Measurements from ENCODE around the gene FADS6. TPM values are rescaled to one million over a fixed set of nuclear protein-coding genes. Genes with fewer than 3 reads are reported as not detected.

The FADS6 gene
- total RNA-seq, 1 donor from 2014 or later, result 0.85 TPM

- TF ChIP-seq CTCF (IDR thresholded peaks at IDR 0.05; ENCODE audit: unreplicated experiment), result no peak
- Mint-ChIP-seq H3K9me3 (no peaks in the 10 kb centered on the region), H3K27ac (no peak overlapping the region), H3K36me3 (no peaks in the 10 kb centered on the region), H3K4me1 (peaks cover 14% of the 10 kb centered on the region), H3K27me3 (ENCODE audit: low read depth) (peaks cover 53% of the 10 kb centered on the region), H3K4me3 (peak overlapping the region; percentile 33)
- DNase-seq (ENCODE audit: low spot score in 2 of 2, unreplicated experiment in 2 of 2), result no peak
These were observed 51.3 kb downstream of the FADS6 start for GRCh38 chr17:74842146-74842598.

GRCh38 chr17:74840989-74841666 lies 52.3 kb downstream of the FADS6 start:
- Mint-ChIP-seq H3K27ac (peak overlapping the region; percentile 18), H3K4me3 (no peak overlapping the region), H3K4me1 (peaks cover 14% of the 10 kb centered on the region), H3K36me3 (no peaks in the 10 kb centered on the region), H3K27me3 (ENCODE audit: low read depth) (peaks cover 46% of the 10 kb centered on the region), H3K9me3 (no peaks in the 10 kb centered on the region)
- DNase-seq (ENCODE audit: low spot score in 2 of 2, unreplicated experiment in 2 of 2), result no peak
- TF ChIP-seq CTCF (IDR thresholded peaks at IDR 0.05; ENCODE audit: unreplicated experiment), result no peak

- no peak for DNase-seq (ENCODE audit: low spot score in 2 of 2, unreplicated experiment in 2 of 2)
- Mint-ChIP-seq H3K4me1 (peaks cover 14% of the 10 kb centered on the region), H3K27me3 (ENCODE audit: low read depth) (peaks cover 38% of the 10 kb centered on the region), H3K27ac (no peak overlapping the region), H3K9me3 (no peaks in the 10 kb centered on the region), H3K4me3 (no peak overlapping the region), H3K36me3 (no peaks in the 10 kb centered on the region)
- TF ChIP-seq CTCF (IDR thresholded peaks at IDR 0.05; ENCODE audit: unreplicated experiment), result no peak
These were observed 53.2 kb downstream of the FADS6 start for GRCh38 chr17:74839990-74840852.

GRCh38 chr17:74838274-74838673 lies 55.2 kb downstream of the FADS6 start:
- TF ChIP-seq CTCF (IDR thresholded peaks at IDR 0.05; ENCODE audit: unreplicated experiment), result no peak
- H3K27ac Mint-ChIP-seq, result no peak overlapping the region
- peaks cover 20% of the 10 kb centered on the region for H3K4me1 Mint-ChIP-seq
- peaks cover 18% of the 10 kb centered on the region for H3K27me3 Mint-ChIP-seq (ENCODE audit: low read depth)
- DNase-seq (ENCODE audit: low spot score in 2 of 2, unreplicated experiment in 2 of 2), result no peak
- no peaks in the 10 kb centered on the region for H3K36me3 Mint-ChIP-seq
- H3K4me3 Mint-ChIP-seq, result no peak overlapping the region
- H3K9me3 Mint-ChIP-seq, result no peaks in the 10 kb centered on the region

- Mint-ChIP-seq H3K4me3 (no peak overlapping the region), H3K4me1 (peaks cover 18% of the 10 kb centered on the region), H3K27me3 (ENCODE audit: low read depth) (peaks cover 14% of the 10 kb centered on the region), H3K9me3 (no peaks in the 10 kb centered on the region), H3K27ac (no peak overlapping the region), H3K36me3 (no peaks in the 10 kb centered on the region)
- no peak for DNase-seq (ENCODE audit: low spot score in 2 of 2, unreplicated experiment in 2 of 2)
- no peak for TF ChIP-seq CTCF (IDR thresholded peaks at IDR 0.05; ENCODE audit: unreplicated experiment)
These were observed 56.6 kb downstream of the FADS6 start for GRCh38 chr17:74836691-74837467.
